Body of pancreas (tissue), 4 donors: ENCODE results near the gene NVL. TPM values are rescaled to one million over a fixed set of nuclear protein-coding genes. Genes with fewer than 3 reads are reported as not detected.

ENCODE experiments used
- ATAC-seq: fragments of 150-250 bp; one replicate; pipeline ENCODE4 v1.9.1; 2016
- DNase-seq, 4 donors: peaks; one replicate each; pipeline ENCODE4 v3.0.0-alpha.2; 2019
- H3K27ac ChIP-seq, 4 donors: fragments of 200-600 bp; sonication (generic); 1 replicate in 3 of 4; 2 replicates in 1 of 4; pipeline versions ENCODE4 v1.5.1 to v1.6.1; 2016 to 2019; ENCODE audit warnings: mild to moderate bottlenecking in 1 of 4, mixed read lengths in 1 of 4, moderate library complexity in 1 of 4
- H3K27me3 ChIP-seq, 2 donors: fragments of 200-600 bp; sonication (generic); one replicate each; pipeline ENCODE4 v1.6.0; 2016; ENCODE audit warnings: mild to moderate bottlenecking in 1 of 2
- H3K36me3 ChIP-seq, 2 donors: fragments of 200-600 bp; sonication (generic); replicated peaks in 1 of 2; 2 replicates each; pipeline ENCODE4 v1.5.1; 2016; ENCODE audit warnings: low read depth in 2 of 2; ENCODE audit not compliant: insufficient read depth in 1 of 2
- H3K4me1 ChIP-seq: fragments of 200-600 bp; sonication (generic); one replicate; pipeline ENCODE4 v1.6.0; 2016
- H3K4me3 ChIP-seq, 2 donors: fragments of 200-600 bp; sonication (generic); 1 replicate in 1 of 2; 2 replicates in 1 of 2; pipeline ENCODE4 v1.5.1; 2016 to 2019
- H3K9me3 ChIP-seq, 3 donors: fragments of 200-600 bp; sonication (generic); 1 replicate in 2 of 3; 2 replicates in 1 of 3; pipeline ENCODE4 v1.5.1; 2016
- CTCF ChIP-seq, 7 experiments: fragments of 450-650 bp in 4 of 7; fragments of 200-600 bp in 3 of 7; sonication (generic) in 3 of 7; IDR thresholded peaks; one replicate each; pipeline ENCODE4 v1.5.1; 2016 to 2019; ENCODE audit warnings: antibody characterized with exemption in 7 of 7
- POLR2A ChIP-seq, 3 donors: fragments of 450-650 bp; IDR thresholded peaks; one replicate each; pipeline ENCODE4 v1.6.1; 2016; ENCODE audit warnings: antibody characterized with exemption in 3 of 3, mild to moderate bottlenecking in 2 of 3
- WGBS, 2 donors: methylation state at CpG; one replicate each; pipeline ENCODE4 v1.1.5; 2017; 5-methylcytosine and 5-hydroxymethylcytosine counted together
- intact Hi-C: fragments of 100-400 bp; cut with DNase I; formaldehyde crosslinking; loops from one replicate; pipeline ENCODE4 v1.15.1; 2023
- total RNA-seq, 2 donors: library from RNA; depleted of rRNA; stranded (reverse); fragments of >200 nt; gene quantifications; one replicate each; pipeline ENCODE4 v1.1.0, GENCODE V29; 2016

The NVL gene
- total RNA-seq, 2 donors from 2014 or later: 24.6 to 31.0 TPM

GRCh38 chr1:224264321-224264720 is 65.7 kb downstream of the NVL start:
- Histone ChIP-seq H3K27ac (no peak overlapping the region), H3K9me3 (no peaks in the 10 kb centered on the region), H3K36me3 (peaks cover 0 to 1% of the 10 kb centered on the region in 2 donors), H3K4me1 (no peaks in the 10 kb centered on the region), H3K27me3 (no peaks in the 10 kb centered on the region), H3K4me3 (no peak overlapping the region)
- DNase-seq (no peak), ATAC-seq (no peak)
- TF ChIP-seq CTCF (IDR thresholded peaks at IDR 0.05) (no peak), POLR2A (IDR thresholded peaks at IDR 0.05) (no peak)
- intact Hi-C loops: no loop called here
- WGBS, 2 donors: 79 to 96% methylated on average over 5 to 6 of the region's 6 CpGs

- Histone ChIP-seq H3K27me3 (no peaks in the 10 kb centered on the region), H3K4me3 (no peak overlapping the region), H3K9me3 (no peaks in the 10 kb centered on the region), H3K27ac (peak overlapping the region in 1 of 4 donors; percentile 19), H3K4me1 (no peaks in the 10 kb centered on the region), H3K36me3 (no peaks in the 10 kb centered on the region)
- no peak for DNase-seq
- no peak for TF ChIP-seq CTCF (IDR thresholded peaks at IDR 0.05)
- no peak for TF ChIP-seq POLR2A (IDR thresholded peaks at IDR 0.05)
- intact Hi-C loops: no loop called here
- ATAC-seq: peak; percentile 45
- WGBS, 2 donors: 28 to 39% methylated on average over 2 of the region's 2 CpGs
Observed at GRCh38 chr1:224262373-224263054, 67.5 kb downstream of the NVL start.

- DNase-seq: no peak
- intact Hi-C loops: no loop called here
- no peak overlapping the region for H3K27ac ChIP-seq
- H3K9me3 ChIP-seq: no peaks in the 10 kb centered on the region
- WGBS, 2 donors: 95 to 100% methylated on average over 5 of the region's 5 CpGs
- H3K36me3 ChIP-seq: no peaks in the 10 kb centered on the region
- ATAC-seq: no peak
- TF ChIP-seq CTCF (IDR thresholded peaks at IDR 0.05) (no peak), POLR2A (IDR thresholded peaks at IDR 0.05) (no peak)
- H3K4me1 ChIP-seq: no peaks in the 10 kb centered on the region
- H3K27me3 ChIP-seq: no peaks in the 10 kb centered on the region
- no peak overlapping the region for H3K4me3 ChIP-seq
Observed at GRCh38 chr1:224259986-224260385, 70.0 kb downstream of the NVL start.

- Histone ChIP-seq H3K27me3 (no peaks in the 10 kb centered on the region), H3K4me3 (no peak overlapping the region), H3K27ac (no peak overlapping the region), H3K9me3 (no peaks in the 10 kb centered on the region), H3K36me3 (no peaks in the 10 kb centered on the region), H3K4me1 (no peaks in the 10 kb centered on the region)
- intact Hi-C loops: no loop called here
- TF ChIP-seq CTCF (IDR thresholded peaks at IDR 0.05) (no peak), POLR2A (IDR thresholded peaks at IDR 0.05) (no peak)
- ATAC-seq: no peak
- WGBS, 2 donors: 97 to 100% methylated on average over 1 of the region's 1 CpG
- DNase-seq: no peak
Observed at GRCh38 chr1:224258351-224258750, 71.6 kb downstream of the NVL start.

GRCh38 chr1:224256640-224257039 is 73.3 kb downstream of the NVL start:
- TF ChIP-seq POLR2A (IDR thresholded peaks at IDR 0.05) (no peak), CTCF (IDR thresholded peaks at IDR 0.05) (no peak)
- WGBS, 2 donors: 74 to 79% methylated on average over 3 of the region's 3 CpGs

More at GRCh38 chr1:224256640-224257039, 73.3 kb downstream of the NVL start:
- no peak overlapping the region for H3K4me3 ChIP-seq
- DNase-seq (no peak), ATAC-seq (no peak)
- no peaks in the 10 kb centered on the region for H3K9me3 ChIP-seq
- no peaks in the 10 kb centered on the region for H3K36me3 ChIP-seq
- no peaks in the 10 kb centered on the region for H3K27me3 ChIP-seq
- H3K27ac ChIP-seq: no peak overlapping the region
- intact Hi-C loops: no loop called here
- H3K4me1 ChIP-seq: no peaks in the 10 kb centered on the region
